HG03565 (cell line): ENCODE results near the gene CERCAM.
"Not testable (repeated sequence)": the region's sequence is repeated elsewhere in the genome, so short reads cannot be mapped to it uniquely, and the experiment has no call there.

ENCODE experiments used
- ATAC-seq: cut with Tn5 transposase; IDR thresholded peaks from one replicate; pipeline ENCODE4 v1.9.1; 2021; ENCODE audit warnings: mild to moderate bottlenecking, moderate library complexity; ENCODE audit not compliant: unreplicated experiment

The CERCAM gene

DNA sequence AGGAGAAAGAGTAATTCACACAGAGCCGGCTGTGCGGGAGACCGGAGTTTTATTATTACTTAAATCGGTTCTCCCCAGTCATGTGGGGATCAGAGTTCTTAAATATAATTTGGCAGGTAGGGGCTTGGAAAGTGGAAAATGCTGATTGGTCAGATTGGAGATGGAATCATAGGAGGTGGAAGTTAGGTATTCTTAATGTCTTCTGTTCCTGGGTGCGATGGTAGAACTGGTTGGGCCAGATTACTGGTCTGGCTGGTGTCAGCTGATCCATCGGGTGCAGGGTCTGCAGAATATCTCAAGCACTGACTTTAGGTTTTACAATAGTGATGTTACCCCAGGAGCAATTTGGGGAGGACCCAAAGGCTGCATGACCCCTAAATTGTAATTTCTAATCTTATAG lies 4.6 kb upstream of the CERCAM start:
- ATAC-seq, result no peak

DNA sequence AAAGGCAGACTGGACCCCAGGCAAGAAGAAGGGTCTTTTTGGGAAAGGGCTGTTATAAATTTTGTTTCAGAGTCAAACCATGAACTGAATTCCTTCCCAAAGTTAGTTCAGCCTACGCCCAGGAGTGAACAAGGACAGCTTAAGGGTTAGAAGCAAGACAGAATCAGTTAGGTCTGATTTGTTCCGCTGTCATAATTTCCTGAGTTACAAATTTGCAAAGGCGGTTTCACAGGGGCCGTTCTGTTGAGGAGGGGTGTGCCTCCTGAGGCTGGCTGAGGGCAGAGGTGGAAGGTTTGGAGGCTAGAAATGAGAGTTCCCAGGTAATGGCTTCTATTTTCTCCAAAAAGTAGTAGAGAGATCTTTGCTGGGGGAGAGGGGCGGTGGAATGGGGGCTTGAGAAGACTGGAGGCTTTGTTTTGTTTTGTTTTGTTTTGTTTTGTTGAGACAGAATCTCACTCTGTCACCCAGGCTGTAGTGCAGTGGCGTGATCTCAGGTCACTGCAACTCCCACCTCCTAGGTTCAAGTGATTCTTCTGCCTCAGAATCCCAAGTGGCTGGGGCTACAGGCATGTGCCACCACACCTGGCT lies 4.1 kb upstream of the CERCAM start:
- ATAC-seq, result no peak

DNA sequence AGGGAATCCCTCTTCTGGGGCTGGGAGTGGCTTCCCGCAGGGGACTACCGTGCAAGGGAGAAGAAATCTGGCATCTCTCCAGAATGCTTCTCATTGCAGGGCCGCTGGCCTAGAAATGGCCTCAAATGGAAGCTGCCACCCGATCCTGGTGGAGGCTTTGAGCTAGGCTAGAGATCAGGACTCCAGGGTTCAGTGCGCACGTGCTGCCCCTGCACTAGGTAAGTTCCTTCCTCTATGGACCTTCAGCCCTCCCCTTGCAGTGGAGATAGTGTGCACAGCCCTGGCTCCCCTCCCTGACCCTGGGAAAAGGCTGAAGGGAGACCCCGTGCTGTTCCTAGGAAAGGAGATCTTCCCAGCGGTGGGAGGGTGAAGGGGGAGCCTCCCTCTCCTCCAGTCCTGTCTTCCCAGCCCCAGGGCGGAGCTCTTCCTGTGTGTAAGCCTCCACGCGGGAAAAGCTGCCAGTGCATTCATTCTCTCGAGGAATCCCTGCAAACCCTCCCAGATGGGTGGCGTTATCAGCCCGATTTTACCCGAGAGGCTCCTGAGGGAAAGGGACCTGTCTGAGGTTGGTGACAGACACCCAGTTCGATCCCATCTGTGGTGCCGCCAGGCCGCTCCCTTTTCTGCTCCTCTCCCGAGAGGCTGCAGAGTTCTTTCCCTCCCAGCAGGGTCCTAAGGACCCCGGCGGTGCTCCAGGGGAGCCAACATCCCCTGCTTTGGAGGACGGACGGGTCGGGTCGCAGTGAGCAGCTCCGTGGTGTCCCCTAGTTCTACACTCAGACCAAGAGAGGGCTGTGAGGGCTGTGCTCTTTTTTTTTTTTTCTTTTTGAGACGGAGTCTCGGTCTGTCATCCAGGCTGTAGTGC lies 1.4 kb upstream of the CERCAM start:
- no peak for ATAC-seq

DNA sequence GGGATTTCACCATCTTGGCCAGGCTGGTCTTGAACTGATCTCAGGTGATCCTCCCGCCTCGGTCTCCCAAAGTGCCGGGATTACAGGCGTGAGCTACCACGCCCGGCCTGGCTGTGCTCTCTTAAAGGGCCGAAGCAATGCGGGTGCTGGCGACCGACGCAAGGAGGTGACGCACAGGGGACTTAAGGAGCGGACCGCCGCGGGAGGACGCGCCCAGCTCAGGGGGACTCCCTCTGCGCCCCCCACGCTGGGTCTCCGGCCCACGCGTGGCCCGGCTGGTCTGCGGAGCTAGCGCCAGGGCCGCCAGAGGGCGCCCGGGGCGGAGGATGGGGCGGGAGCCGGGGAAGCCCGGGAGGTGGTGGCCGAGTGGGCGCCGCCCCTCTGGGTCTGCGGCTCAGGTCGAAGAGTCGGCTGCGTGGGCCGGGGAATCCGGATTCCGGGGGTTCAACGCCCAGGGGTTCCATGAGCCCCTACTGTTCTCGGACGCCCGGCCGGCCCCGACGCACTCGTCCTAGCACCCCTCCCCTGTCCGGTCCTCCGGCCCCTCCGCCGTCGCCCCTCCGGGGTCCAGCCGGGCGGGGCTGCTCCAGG lies 502 bp upstream of the CERCAM start:
- peak; percentile 61 for ATAC-seq

DNA sequence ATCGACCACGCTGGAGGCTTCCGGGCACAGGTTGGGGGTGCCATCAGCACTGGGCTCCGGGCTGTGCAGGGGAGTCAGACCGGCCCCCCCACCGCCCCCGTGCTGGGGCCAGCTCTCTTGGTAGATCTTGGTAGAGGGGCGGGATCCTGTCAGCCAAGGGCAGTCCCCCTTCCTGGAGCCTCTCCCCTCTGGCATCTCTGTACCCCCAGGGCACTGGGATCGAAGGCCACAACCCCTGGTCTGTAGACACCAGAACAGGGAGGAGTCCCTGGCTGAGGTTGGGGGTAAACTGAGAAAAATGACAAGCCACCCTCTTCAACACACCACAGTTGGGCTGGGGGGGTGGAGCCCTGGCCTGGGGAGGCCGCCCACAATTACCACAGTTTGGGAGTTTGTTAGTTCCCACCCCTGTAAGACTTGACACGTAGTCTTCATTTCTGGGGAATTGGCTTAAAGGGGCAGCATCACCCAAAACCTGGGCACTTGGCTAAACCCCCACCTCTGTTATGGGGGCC lies 882 bp downstream of the CERCAM start:
- ATAC-seq, result no peak

DNA sequence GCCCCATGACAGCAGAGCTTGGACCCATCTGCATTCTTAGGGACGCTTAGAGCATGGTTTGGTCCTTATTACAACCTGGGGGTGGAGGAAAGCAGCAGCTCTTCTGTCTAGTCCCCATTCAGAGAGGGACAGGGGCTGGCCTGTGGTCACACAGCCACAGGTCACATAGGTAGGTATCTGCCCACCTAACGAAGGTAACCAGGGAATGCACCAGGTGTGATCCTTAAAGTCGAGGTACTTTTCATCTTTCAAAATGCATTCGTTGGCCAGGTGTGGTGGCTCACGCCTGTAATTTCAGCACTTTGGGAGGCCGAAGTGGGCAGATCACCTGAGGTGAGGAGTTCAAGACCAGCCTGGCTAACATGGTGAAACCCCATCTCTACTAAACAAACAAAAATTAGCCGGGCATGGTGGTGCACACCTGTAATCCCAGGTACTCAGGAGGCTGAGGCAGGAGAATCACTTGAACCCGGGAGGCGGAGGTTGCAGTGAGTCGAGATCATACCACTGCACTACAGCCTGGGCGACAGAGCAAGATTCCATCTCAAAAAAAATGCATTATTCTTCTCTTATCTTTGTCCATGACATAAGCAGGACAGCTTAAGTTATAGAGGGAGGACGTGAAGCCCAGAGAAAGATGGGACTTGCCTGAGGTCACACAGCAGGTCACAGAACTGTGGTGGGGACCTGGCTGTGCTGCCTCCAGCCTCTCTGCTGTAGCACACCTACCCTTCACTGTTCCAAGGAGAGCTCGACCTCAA lies 1.5 kb downstream of the CERCAM start:
- ATAC-seq, result not testable (repeated sequence)

DNA sequence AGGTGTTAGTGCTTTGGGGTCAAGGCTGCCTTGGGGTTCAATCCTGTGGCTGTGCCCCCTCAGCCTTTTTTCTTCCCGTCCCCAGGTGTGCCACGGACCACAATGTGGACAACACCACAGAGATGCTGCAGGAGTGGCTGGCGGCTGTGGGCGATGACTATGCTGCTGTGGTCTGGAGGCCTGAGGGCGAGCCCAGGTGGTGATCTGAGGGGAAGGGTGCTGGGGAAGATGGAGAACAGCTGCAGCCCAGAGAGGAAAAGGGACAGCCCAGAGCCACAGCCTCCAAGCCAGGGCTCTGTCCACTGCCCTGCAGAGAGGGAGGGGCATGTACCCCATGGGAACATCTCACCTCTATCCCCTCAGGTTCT lies 2.1 kb downstream of the CERCAM start:
- no peak for ATAC-seq

DNA sequence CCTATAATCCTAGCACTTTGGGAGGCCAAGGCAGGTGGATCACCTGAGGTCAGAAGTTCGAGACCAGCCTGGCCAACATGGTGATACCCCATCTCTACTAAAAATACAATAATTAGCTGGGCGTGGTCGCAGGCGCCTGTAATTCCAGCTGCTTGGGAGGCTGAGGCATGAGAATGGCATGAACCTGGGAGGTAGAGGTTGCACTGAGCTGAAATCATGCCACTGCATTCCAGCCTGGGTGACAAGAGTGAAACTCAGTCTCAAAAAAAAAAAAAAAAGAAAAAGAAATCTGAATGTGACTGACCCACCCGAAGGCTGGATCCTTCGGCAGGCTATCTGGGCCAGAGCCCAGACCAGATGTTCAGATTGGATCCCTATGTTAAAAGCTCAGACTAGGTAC lies 2.7 kb downstream of the CERCAM start:
- not testable (repeated sequence) for ATAC-seq

DNA sequence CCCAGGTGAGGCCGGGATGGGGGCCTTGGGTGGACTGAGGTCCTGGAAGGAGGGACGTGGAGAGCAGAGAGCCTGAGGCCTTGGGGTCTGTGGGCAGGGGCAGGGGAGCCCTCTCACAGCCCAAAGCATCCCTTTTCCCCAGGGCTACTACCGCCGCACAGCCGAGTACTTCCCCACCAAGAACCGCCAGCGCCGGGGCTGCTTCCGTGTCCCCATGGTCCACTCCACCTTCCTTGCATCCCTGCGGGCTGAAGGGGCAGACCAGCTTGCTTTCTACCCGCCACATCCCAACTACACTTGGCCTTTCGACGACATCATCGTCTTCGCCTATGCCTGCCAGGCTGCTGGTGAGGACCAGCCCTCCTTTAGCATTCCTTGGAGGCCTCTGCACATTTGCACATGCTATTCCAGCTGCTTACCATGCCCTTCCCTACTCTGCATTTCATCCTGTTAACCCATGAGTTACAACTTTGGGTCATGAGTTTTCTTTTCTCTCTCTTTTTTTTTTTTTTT lies 3.7 kb downstream of the CERCAM start:
- ATAC-seq, result no peak

DNA sequence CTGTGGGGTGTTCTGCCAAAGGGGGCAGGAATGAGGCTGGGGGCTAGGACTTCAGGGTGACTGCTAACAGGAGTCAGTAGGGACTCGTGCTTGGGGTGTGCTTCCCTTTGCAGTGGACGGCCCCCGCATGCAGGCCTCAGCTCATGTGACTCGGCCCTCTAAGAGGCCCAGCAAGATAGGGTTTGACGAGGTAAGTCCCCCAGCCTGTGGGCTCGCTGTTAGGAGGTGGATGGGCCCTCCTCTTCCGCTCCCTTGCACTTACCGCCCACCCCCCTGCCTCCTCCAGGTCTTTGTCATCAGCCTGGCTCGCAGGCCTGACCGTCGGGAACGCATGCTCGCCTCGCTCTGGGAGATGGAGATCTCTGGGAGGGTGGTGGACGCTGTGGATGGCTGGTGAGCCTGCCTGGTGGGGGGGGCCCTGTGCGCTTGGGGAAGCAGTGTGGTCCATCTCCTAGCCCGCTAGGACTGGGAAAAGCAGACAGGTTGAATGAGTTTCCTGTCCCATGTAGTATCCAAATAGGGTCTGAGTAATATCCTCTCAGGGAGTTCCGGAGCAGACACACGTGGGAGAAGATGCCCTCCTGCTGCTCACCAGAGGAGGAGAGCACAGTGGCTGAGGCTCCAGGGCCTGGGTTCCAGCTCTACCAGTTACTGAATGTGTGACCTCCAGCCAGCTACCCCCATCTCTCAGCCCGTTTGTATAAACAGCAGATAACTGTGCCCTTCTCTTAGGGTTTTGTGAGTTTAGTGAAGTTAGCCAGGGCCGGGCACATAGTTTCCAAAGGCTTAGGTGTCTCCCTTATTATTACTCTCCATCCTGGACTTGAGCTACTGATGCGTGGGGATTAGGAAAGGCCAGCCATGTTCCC lies 8.2 kb downstream of the CERCAM start:
- no peak for ATAC-seq

DNA sequence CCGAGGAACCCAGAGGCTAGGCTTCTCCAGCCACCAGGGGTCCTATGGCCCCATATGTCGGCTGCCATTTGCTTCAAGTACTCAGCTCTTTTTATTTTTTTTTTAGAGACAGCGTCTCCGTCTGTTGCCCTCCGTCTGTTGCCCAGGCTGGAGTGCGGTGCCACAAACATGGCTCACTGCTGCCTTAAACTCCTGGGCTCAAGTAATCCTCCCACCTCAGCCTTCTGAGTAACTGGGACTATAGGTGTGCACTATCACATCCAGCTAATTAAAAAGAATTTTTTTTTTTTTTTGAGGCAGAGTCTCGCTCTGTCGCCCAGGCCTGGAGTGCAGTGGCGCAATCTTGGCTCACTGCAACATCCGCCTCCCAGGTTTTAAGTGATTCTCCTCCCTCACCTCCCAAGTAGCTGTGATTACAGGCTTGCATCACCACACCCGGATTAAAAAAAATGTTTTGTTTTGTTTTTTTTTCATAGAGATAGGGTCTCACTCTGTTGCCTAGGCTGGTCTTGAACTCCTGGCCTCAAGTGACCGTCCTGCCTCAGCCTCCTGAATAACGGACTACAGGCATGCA lies 8.9 kb downstream of the CERCAM start:
- no peak for ATAC-seq

DNA sequence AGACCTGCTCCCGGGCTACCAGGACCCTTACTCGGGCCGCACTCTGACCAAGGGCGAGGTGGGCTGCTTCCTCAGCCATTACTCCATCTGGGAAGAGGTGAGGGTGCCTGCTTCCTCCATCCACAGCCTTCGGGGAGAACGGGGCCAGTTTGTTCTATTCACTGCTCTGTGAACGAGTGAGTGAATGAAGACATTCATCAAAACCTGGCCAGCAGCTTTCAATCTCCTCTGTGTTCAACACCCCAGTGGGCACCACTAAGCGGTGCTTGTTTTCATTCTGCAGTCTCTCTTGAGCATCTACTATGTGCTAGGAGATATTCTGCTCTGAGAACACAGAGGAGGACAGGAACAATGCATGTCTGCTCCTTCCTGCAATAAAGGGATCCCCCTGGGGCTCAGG lies 10.6 kb downstream of the CERCAM start:
- no peak for ATAC-seq

DNA sequence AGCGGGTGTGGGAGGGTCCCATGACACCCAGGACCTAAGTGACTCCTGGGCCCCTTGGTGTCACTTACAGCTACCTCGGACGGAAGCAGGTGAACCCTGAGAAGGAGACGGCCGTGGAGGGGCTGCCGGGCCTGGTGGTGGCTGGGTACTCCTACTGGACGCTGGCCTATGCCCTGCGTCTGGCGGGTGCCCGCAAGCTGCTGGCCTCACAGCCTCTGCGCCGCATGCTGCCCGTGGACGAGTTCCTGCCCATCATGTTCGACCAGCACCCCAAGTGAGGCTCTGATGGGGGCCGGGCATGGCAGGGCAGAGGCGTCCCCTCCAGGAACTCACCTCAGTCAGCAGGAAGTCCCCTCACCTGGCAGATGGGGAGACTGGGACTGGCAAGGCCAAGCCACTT lies 13.7 kb downstream of the CERCAM start:
- ATAC-seq, result no peak

DNA sequence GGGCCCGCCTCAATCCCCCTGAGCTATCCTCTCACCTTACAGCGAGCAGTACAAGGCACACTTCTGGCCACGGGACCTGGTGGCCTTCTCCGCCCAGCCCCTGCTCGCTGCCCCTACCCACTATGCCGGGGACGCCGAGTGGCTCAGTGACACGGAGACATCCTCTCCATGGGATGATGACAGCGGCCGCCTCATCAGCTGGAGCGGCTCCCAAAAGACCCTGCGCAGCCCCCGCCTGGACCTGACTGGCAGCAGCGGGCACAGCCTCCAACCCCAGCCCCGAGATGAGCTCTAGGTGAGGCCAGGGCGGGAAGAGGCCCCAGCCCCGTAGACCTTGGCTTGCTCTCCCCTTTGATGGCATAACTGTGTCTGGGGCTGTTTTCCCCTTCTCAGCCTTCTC lies 15.0 kb downstream of the CERCAM start:
- no peak for ATAC-seq

DNA sequence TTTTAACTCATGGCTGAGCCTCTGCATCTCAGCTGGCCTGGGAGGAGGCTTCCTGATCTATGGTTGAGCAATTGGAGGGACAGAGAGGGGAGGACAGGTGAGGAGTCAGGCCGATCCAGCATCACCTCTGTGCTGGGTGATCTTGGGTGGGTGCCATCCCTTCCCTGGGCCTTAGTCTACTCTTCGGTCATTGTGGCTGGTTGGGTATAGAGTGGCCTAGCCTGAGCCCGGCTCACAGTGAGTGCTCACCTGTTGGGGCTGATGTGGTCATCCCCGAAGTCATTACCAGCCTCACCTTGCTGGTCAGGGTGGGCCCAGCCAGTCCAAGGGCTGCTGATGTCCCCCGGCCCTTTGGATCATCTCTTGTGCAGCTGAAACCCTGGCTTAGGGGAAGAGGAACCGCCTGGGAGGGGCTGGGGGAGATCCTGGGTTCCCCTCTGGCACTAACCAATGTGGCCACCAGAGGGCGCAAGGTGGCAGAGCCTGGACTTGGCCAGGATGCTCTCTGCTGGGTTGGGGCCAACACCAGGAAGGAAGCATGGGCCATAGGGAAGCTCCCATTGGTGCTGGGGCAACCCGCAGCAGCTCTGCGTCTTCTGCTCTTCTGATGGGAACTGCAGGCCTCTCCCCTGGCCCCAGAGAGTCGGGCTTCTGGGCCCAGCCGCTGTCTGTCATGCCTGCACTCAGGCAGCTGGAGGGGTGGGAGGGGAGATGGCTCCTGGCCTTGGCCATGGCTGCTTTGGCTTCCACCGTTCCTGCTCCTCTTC lies 17.9 kb downstream of the CERCAM start:
- ATAC-seq, result no peak

DNA sequence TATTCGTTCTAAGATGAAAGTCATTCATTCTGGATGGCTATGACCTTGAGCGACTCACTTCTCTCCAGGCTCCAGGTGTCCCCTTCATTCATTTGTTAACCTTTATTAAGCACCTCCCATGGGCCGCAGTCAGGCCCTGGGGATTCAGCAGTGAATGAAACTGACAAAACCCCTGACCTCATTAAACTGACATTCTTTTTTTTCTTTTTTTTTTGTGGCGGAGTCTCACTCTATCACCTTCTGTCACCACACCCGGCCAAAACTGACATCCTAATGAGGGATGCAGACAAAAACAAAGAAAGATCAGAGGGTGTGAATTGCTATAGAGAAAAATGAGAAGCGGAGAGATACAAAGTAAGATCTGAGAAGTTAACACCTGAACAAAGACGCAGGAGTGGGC lies 18.6 kb downstream of the CERCAM start:
- ATAC-seq, result no peak

DNA sequence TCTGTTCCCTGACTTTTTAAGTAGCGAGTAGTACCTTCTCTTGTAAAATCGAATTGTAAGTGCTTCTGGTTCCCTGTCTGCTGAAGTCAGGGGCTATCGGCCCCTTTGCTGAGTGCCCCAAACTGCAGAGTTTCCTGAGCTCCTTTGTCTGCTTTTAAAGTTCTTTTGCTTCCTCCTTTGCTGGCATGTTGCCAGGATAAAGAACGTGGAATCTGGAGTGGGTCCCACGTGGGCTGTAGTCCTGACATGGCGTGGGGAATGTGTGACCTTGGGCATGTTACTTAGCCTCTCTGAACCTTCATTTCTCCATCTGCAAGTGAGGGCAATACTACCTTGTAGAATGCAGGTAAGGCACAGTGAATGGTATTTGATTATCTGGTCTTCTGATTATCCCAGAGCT lies 21.5 kb downstream of the CERCAM start:
- no peak for ATAC-seq

DNA sequence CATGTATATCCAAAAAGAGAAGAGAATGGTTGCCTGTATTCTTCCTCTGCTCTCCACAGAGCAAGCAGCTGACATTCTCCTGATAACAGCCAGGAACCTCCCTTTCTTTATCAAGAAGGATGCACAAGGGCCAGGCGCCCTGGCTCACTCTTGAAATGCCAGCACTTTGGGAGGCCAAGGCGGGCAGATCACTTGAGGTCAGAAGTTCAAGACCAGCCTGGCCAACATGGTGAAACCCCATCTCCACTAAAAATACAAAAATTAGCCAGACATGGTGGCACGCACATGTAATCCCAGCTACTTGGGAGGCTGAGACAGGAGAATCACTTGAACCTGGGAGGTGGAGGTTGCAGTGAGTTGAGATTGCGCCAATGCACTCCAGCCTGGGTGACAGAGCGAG lies 25.8 kb downstream of the CERCAM start:
- ATAC-seq, result not testable (repeated sequence)

DNA sequence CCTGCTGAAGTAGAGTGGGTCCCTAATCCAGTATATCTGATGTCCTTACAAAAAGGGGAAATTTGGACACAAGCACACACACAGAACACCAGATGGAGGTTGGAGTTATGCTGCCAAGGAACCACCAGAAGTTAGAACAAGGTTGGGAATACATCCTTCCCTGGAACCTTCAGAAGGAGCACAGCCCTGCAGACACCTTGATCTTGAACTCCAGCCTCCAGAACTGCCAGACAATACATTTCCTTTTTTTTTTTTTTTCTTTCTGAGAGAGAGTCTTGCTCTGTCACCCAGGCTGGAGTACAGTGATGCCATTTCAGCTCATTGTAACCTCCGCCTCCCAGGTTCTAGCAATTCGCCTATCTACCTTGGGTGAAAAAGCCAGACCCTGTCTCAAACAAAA lies 28.1 kb downstream of the CERCAM start:
- ATAC-seq, result no peak
